ENCODE data around the gene VIPR2.

VIPR2 gene

GRCh38 chr7:159158125-159158887 lies 13.6 kb upstream of the VIPR2 start:
- DNase-seq = no peak

- DNase-seq = no peak
These were observed 13.0 kb upstream of the VIPR2 start for GRCh38 chr7:159157714-159158113.

GRCh38 chr7:159156436-159157245 lies 12.0 kb upstream of the VIPR2 start:
- no peak for DNase-seq

GRCh38 chr7:159155410-159155809 lies 10.7 kb upstream of the VIPR2 start:
- DNase-seq = no peak

GRCh38 chr7:159154243-159154642 lies 9.6 kb upstream of the VIPR2 start:
- DNase-seq = no peak

- DNase-seq = no peak
These were observed 8.8 kb upstream of the VIPR2 start for GRCh38 chr7:159153511-159153910.

- no peak for DNase-seq
These were observed 8.1 kb upstream of the VIPR2 start for GRCh38 chr7:159152816-159153215.

GRCh38 chr7:159151231-159151630 lies 6.6 kb upstream of the VIPR2 start:
- DNase-seq = no peak

- no peak for DNase-seq
These were observed 4.8 kb upstream of the VIPR2 start for GRCh38 chr7:159149488-159149887.

GRCh38 chr7:159148430-159149395 lies 4.0 kb upstream of the VIPR2 start:
- DNase-seq = no peak

- DNase-seq = no peak
These were observed 3.0 kb upstream of the VIPR2 start for GRCh38 chr7:159147687-159148086.

GRCh38 chr7:159147246-159147645 lies 2.6 kb upstream of the VIPR2 start:
- DNase-seq = no peak

- no peak for DNase-seq
These were observed 1.6 kb upstream of the VIPR2 start for GRCh38 chr7:159146084-159146858.

GRCh38 chr7:159145490-159145855 lies 806 bp upstream of the VIPR2 start:
- no peak for DNase-seq

GRCh38 chr7:159143780-159144757 lies 598 bp downstream of the VIPR2 start:
- no peak for DNase-seq

- DNase-seq = no peak
These were observed 1.9 kb downstream of the VIPR2 start for GRCh38 chr7:159142730-159143129.

GRCh38 chr7:159142199-159142598 lies 2.5 kb downstream of the VIPR2 start:
- no peak for DNase-seq

- DNase-seq = no peak
These were observed 3.0 kb downstream of the VIPR2 start for GRCh38 chr7:159141660-159142059.

- DNase-seq = no peak
These were observed 3.5 kb downstream of the VIPR2 start for GRCh38 chr7:159141167-159141566.
